C4-2B (cell line): ENCODE measurements around the gene EPB41L2.

Experiments used
- ZFX ChIP-seq: fragments of 450-650 bp; IDR thresholded peaks from 2 replicates; pipeline ENCODE4 v1.6.1; 2017
- TF ChIP-seq, protein P1 (sequence below): fragments of 450-650 bp; conservative IDR thresholded peaks from 2 replicates; pipeline ENCODE4 v1.5.1; 2017; ENCODE audit warnings: mild to moderate bottlenecking

DNA sequence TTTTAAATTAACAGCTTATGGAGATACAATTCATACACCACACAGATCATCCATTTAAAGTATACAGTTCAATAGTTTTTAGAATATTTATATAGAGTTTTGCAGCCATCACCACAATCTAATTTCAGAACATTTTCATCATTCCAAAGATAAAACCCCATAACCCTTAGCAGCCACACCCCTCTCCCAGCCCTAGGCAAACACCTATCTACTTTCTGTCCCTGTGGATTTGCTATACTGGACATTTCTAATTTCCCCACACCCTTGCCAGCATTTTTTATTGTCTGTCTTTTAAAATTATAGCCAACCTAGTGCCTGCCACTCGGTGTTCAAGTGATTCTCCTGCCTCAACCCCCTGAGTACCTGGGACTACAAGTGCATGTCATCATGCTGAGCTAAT, 49.2 kb upstream of the EPB41L2 start:
- TF ChIP-seq, protein P1, sequence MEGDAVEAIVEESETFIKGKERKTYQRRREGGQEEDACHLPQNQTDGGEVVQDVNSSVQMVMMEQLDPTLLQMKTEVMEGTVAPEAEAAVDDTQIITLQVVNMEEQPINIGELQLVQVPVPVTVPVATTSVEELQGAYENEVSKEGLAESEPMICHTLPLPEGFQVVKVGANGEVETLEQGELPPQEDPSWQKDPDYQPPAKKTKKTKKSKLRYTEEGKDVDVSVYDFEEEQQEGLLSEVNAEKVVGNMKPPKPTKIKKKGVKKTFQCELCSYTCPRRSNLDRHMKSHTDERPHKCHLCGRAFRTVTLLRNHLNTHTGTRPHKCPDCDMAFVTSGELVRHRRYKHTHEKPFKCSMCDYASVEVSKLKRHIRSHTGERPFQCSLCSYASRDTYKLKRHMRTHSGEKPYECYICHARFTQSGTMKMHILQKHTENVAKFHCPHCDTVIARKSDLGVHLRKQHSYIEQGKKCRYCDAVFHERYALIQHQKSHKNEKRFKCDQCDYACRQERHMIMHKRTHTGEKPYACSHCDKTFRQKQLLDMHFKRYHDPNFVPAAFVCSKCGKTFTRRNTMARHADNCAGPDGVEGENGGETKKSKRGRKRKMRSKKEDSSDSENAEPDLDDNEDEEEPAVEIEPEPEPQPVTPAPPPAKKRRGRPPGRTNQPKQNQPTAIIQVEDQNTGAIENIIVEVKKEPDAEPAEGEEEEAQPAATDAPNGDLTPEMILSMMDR: no peak
- TF ChIP-seq ZFX: no peak
